ENCODE results near the gene NBPF3. TPM values are rescaled to one million over a fixed set of nuclear protein-coding genes. Genes with fewer than 3 reads are reported as not detected.
"Not testable (repeated sequence)": the region's sequence is repeated elsewhere in the genome, so short reads cannot be mapped to it uniquely, and the experiment has no call there.

Gene NBPF3
- total RNA-seq, 1 experiment from 2014 or later = 17.3 TPM

- Histone ChIP-seq H3K9me3 (ENCODE audit: control insufficient read depth in 1 of 2, insufficient read depth in 1 of 2, low read depth in 1 of 2, low read length in 2 of 2) (no peaks in the 10 kb centered on the region), H3K79me2 (ENCODE audit: insufficient read depth, low read length) (no peaks in the 10 kb centered on the region), H3K27me3 (ENCODE audit: insufficient read depth, low read length) (no peaks in the 10 kb centered on the region), H3K9me2 (ENCODE audit: insufficient read depth) (no peaks in the 10 kb centered on the region), H3K4me2 (ENCODE audit: low read length) (no peak overlapping the region), H4K20me1 (ENCODE audit: insufficient read depth) (no peaks in the 10 kb centered on the region), H3K36me3 (ENCODE audit: control insufficient read depth in 1 of 2, insufficient read depth in 2 of 2, low read length in 2 of 2) (peaks cover 4 to 10% of the 10 kb centered on the region in 2 experiments; a peak in 2 of 4 replicates), H3K27ac (ENCODE audit: low read depth, low read length) (no peak overlapping the region), H2AFZ (ENCODE audit: low read depth, low read length, poor library complexity, severe bottlenecking) (no peak overlapping the region), H3K4me3 (replicated peaks in 1 of 2; ENCODE audit: low read depth in 1 of 2, low read length in 2 of 2) (no peak overlapping the region), H3K9ac (ENCODE audit: low read length) (no peak overlapping the region), H3K4me1 (ENCODE audit: control insufficient read depth in 1 of 2, insufficient read depth in 2 of 2, low read length in 2 of 2) (no peaks in the 10 kb centered on the region)
- TF ChIP-seq CBX3 (IDR thresholded peaks at IDR 0.05; ENCODE audit: low read depth) = no peak
- no peak for TF ChIP-seq YY1 (IDR thresholded peaks at IDR 0.05; ENCODE audit: extremely low read depth, insufficient replicate concordance, low read depth, low read length)
- TF ChIP-seq TCF7L2 (IDR thresholded peaks at IDR 0.05; ENCODE audit: borderline replicate concordance, extremely low read depth, insufficient read depth, insufficient read length) = no peak
- TF ChIP-seq SP1 (IDR thresholded peaks at IDR 0.05; ENCODE audit: low read depth) = no peak
- TF ChIP-seq ATF3 (IDR thresholded peaks at IDR 0.05) = no peak
- no peak for TF ChIP-seq ZNF274 (IDR thresholded peaks at IDR 0.05; ENCODE audit: low read depth, low read length)
- no peak for TF ChIP-seq CTCF (IDR thresholded peaks at IDR 0.05 in 2 of 3, conservative IDR thresholded peaks at IDR 0.05 in 1 of 3; ENCODE audit: borderline replicate concordance in 1 of 3, insufficient read depth in 1 of 3, low read depth in 2 of 3, low read length in 2 of 3)
- no peak for TF ChIP-seq RAD21 (IDR thresholded peaks at IDR 0.05; ENCODE audit: low read depth)
- ChIA-PET RAD21 (ENCODE audit: low non-redundant PET in 1 of 2, low total read pairs in 2 of 2, uncharacterized antibody in 2 of 2, unreplicated experiment in 2 of 2) (no interaction called here), CTCF (no interaction called here), POLR2A (no interaction called here)
- intact Hi-C loops (cut with micrococcal nuclease) = no loop called here
- no peak for ATAC-seq
- BruUV-seq (replicated peaks) = no TSS peak
- DNase-seq (ENCODE audit: low read depth, low spot score) = no peak
Observed at GRCh38 chr1:21478356-21478755, 38.4 kb downstream of the NBPF3 start.

GRCh38 chr1:21483881-21484280 is 43.9 kb downstream of the NBPF3 start:
- H3K4me3 ChIP-seq (replicated peaks in 1 of 2; ENCODE audit: low read depth in 1 of 2, low read length in 2 of 2); CTCF ChIA-PET; BruUV-seq (replicated peaks): not testable (repeated sequence)

More at GRCh38 chr1:21483881-21484280, 43.9 kb downstream of the NBPF3 start:
- ATAC-seq; DNase-seq (ENCODE audit: low read depth, low spot score); RAD21 ChIA-PET (ENCODE audit: low non-redundant PET in 1 of 2, low total read pairs in 2 of 2, uncharacterized antibody in 2 of 2, unreplicated experiment in 2 of 2); intact Hi-C loops (cut with micrococcal nuclease); POLR2A ChIA-PET; H3K4me2 ChIP-seq (ENCODE audit: low read length); H3K27me3 ChIP-seq (ENCODE audit: insufficient read depth, low read length); H3K9me2 ChIP-seq (ENCODE audit: insufficient read depth); H3K27ac ChIP-seq (ENCODE audit: low read depth, low read length); H3K79me2 ChIP-seq (ENCODE audit: insufficient read depth, low read length); H3K9me3 ChIP-seq (ENCODE audit: control insufficient read depth in 1 of 2, insufficient read depth in 1 of 2, low read depth in 1 of 2, low read length in 2 of 2); H2AFZ ChIP-seq (ENCODE audit: low read depth, low read length, poor library complexity, severe bottlenecking); H3K4me1 ChIP-seq (ENCODE audit: control insufficient read depth in 1 of 2, insufficient read depth in 2 of 2, low read length in 2 of 2); H3K9ac ChIP-seq (ENCODE audit: low read length); H4K20me1 ChIP-seq (ENCODE audit: insufficient read depth); H3K36me3 ChIP-seq (ENCODE audit: control insufficient read depth in 1 of 2, insufficient read depth in 2 of 2, low read length in 2 of 2): not testable (repeated sequence)
